Endothelial cell of umbilical vein (primary cell): ENCODE data around the gene MAGI1. TPM values are rescaled to one million over a fixed set of nuclear protein-coding genes. Genes with fewer than 3 reads are reported as not detected.

Source experiments
- BruUV-seq: library from RNA; stranded (reverse); fragments of 400-500 nt; replicated peaks from 2 replicates; lab custom pipeline; 2021; lab: Mats Ljungman, UMichigan
- CTCF ChIA-PET: fragments of 300-600, 350-600 bp; sonication (Branson Sonifier 250); formaldehyde crosslinking; loops from one replicate; lab custom pipeline; 2021; ENCODE audit warnings: antibody characterized with exemption, inconsistent platforms; lab: Charles Lee
- POLR2A ChIA-PET: fragments of 300-600, 350-600 bp; sonication (Branson Sonifier 250); formaldehyde crosslinking; loops from one replicate; lab custom pipeline; 2021; ENCODE audit warnings: antibody characterized with exemption, inconsistent platforms; lab: Charles Lee
- DNase-seq: peaks from one replicate; pipeline ENCODE4 v3.0.0-alpha.2; 2011; ENCODE audit warnings: low read depth, low spot score
- FAIRE-seq: peaks from 2 replicates; lab custom pipeline; 2011; peaks lifted over from hg19 to GRCh38; lab: Jason Lieb, UNC
- H2AFZ ChIP-seq: 2 replicates; pipeline ENCODE4 v1.6.0; 2012; ENCODE audit warnings: low read depth, low read length, control low read depth, inconsistent platforms
- H3K27ac ChIP-seq: 2 replicates; pipeline ENCODE4 v1.5.1; 2011; ENCODE audit warnings: low read depth, mild to moderate bottlenecking, control low read depth, low read length, moderate library complexity; ENCODE audit not compliant: insufficient read depth
- H3K27me3 ChIP-seq, 2 experiments: 2 replicates each; pipeline versions ENCODE4 v1.6.0 to v1.6.1; 2011; ENCODE audit warnings: low read length in 2 of 2, mixed read lengths in 1 of 2; ENCODE audit not compliant: control insufficient read depth in 2 of 2, insufficient read depth in 2 of 2
- H3K36me3 ChIP-seq, 2 experiments: 2 replicates in 1 of 2; 3 replicates in 1 of 2; pipeline ENCODE4 v1.5.1; 2011; ENCODE audit warnings: low read length in 2 of 2, mild to moderate bottlenecking in 1 of 2, moderate library complexity in 1 of 2; ENCODE audit not compliant: control insufficient read depth in 2 of 2, insufficient read depth in 2 of 2; ENCODE audit errors: extremely low read depth in 1 of 2
- H3K4me1 ChIP-seq: 3 replicates; pipeline ENCODE4 v1.5.1; 2011; ENCODE audit warnings: mild to moderate bottlenecking, low read length; ENCODE audit not compliant: control insufficient read depth, insufficient read depth; ENCODE audit errors: extremely low read depth
- H3K4me2 ChIP-seq: 2 replicates; pipeline ENCODE4 v1.6.1; 2011; ENCODE audit warnings: low read length, control low read depth, mixed read lengths; ENCODE audit not compliant: insufficient read depth
- H3K4me3 ChIP-seq, 3 experiments: fragments of 200-600 bp in 1 of 3; sonication (generic), shearing (Covaris generic) in 1 of 3; replicated peaks in 1 of 3; 2 replicates each; pipeline ENCODE4 v1.5.1; 2011 to 2016; ENCODE audit warnings: control low read depth in 3 of 3, low read length in 3 of 3, mild to moderate bottlenecking in 2 of 3, inconsistent platforms in 1 of 3, low read depth in 1 of 3, moderate library complexity in 1 of 3; ENCODE audit not compliant: insufficient read depth in 1 of 3
- H3K79me2 ChIP-seq: 2 replicates; pipeline ENCODE4 v1.6.0; 2012; ENCODE audit warnings: low read length, inconsistent platforms; ENCODE audit not compliant: control insufficient read depth, insufficient read depth
- H3K9ac ChIP-seq: replicated peaks from 2 replicates; pipeline ENCODE3; 2011; ENCODE audit warnings: low read length, control low read depth; ENCODE audit not compliant: insufficient read depth; ENCODE audit errors: extremely low read depth
- H3K9me1 ChIP-seq: replicated peaks from 3 replicates; pipeline ENCODE4 v1.6.0; 2011; ENCODE audit warnings: mild to moderate bottlenecking, low read length; ENCODE audit not compliant: control insufficient read depth, insufficient read depth; ENCODE audit errors: extremely low read depth
- H3K9me3 ChIP-seq: replicated peaks from 2 replicates; pipeline ENCODE4 v1.5.1; 2012; ENCODE audit warnings: low read length, inconsistent platforms; ENCODE audit not compliant: control insufficient read depth, insufficient read depth
- H4K20me1 ChIP-seq: replicated peaks from 2 replicates; pipeline ENCODE3; 2011; ENCODE audit warnings: mild to moderate bottlenecking, low read length; ENCODE audit not compliant: control insufficient read depth, insufficient read depth; ENCODE audit errors: extremely low read depth
- EZH2 ChIP-seq: IDR thresholded peaks from 2 replicates; pipeline ENCODE4 v1.6.1; 2012; ENCODE audit warnings: borderline replicate concordance, low read depth, mild to moderate bottlenecking, moderate library complexity, low read length, inconsistent platforms; ENCODE audit not compliant: severe bottlenecking
- FOS ChIP-seq: IDR thresholded peaks from 2 replicates; pipeline ENCODE4 v1.6.1; 2011; ENCODE audit warnings: mild to moderate bottlenecking, low read length, moderate library complexity, borderline replicate concordance; ENCODE audit not compliant: insufficient read depth
- GATA2 ChIP-seq: IDR thresholded peaks from 2 replicates; pipeline ENCODE4 v1.7.0; 2011; ENCODE audit warnings: low read depth, mild to moderate bottlenecking, moderate library complexity, mixed read lengths, low read length; ENCODE audit not compliant: insufficient read length, insufficient read depth
- JUN ChIP-seq: IDR thresholded peaks from 2 replicates; pipeline ENCODE4 v1.6.1; 2011; ENCODE audit warnings: borderline replicate concordance, low read depth; ENCODE audit not compliant: insufficient read length, insufficient read depth
- MYC ChIP-seq: IDR thresholded peaks from one replicate; pipeline ENCODE4 v1.6.1; 2011; ENCODE audit warnings: mild to moderate bottlenecking, low read depth, low read length
- POLR2A ChIP-seq: IDR thresholded peaks from 2 replicates; pipeline ENCODE4 v1.6.1; 2012; ENCODE audit warnings: low read depth, mild to moderate bottlenecking, control low read depth, low read length
- POLR2AphosphoS5 ChIP-seq: IDR thresholded peaks from 2 replicates; pipeline ENCODE4 v1.6.1; 2012; ENCODE audit warnings: low read depth, mild to moderate bottlenecking, control low read depth, low read length, moderate library complexity; ENCODE audit not compliant: insufficient read depth
- dilution Hi-C: fragments of 300-500 bp; cut with MboI; formaldehyde crosslinking; loops from one replicate; pipeline ENCODE4 v1.15.0; 2019; ENCODE audit warnings: low sequenced_read_pairs; ENCODE audit not compliant: extremely low pct_ligation_motif_present
- intact Hi-C: fragments of 100-400 bp; cut with micrococcal nuclease; formaldehyde crosslinking; loops from one replicate; pipeline ENCODE4 v1.10.0; 2022
- polyA plus RNA-seq, 4 experiments: library from polyadenylated mRNA; depleted of rRNA in 3 of 4; stranded (reverse) in 3 of 4; unstranded in 1 of 4; fragments of >200 nt; gene quantifications; 2 replicates each; pipeline versions ENCODE4 v1.2.1 to v1.2.3, GENCODE V29; 2011 to 2012; ENCODE audit warnings: missing spikeins in 1 of 4
- total RNA-seq: library from RNA; stranded (reverse); gene quantifications from 2 replicates; pipeline ENCODE4 v1.2.3, GENCODE V29; 2021
- TF ChIP-seq, protein P1 (sequence below): IDR thresholded peaks from 2 replicates; pipeline ENCODE4 v1.6.1; 2011; ENCODE audit not compliant: insufficient read depth, insufficient read length
- TF ChIP-seq, protein P2 (sequence below), 2 donors: IDR thresholded peaks; 1 replicate in 1 of 2; 2 replicates in 1 of 2; pipeline ENCODE4 v1.5.1; 2011; ENCODE audit warnings: low read length in 2 of 2, mild to moderate bottlenecking in 2 of 2, moderate library complexity in 2 of 2, control low read depth in 1 of 2, inconsistent platforms in 1 of 2, low read depth in 1 of 2; ENCODE audit not compliant: insufficient read depth in 1 of 2; ENCODE audit errors: extremely low read depth in 1 of 2

The MAGI1 gene
- total and polyA plus RNA-seq, 2 donors (not counting 3 experiments of a cell fraction or from before 2014, with no cell fraction given), result 10.1 to 47.9 TPM

DNA sequence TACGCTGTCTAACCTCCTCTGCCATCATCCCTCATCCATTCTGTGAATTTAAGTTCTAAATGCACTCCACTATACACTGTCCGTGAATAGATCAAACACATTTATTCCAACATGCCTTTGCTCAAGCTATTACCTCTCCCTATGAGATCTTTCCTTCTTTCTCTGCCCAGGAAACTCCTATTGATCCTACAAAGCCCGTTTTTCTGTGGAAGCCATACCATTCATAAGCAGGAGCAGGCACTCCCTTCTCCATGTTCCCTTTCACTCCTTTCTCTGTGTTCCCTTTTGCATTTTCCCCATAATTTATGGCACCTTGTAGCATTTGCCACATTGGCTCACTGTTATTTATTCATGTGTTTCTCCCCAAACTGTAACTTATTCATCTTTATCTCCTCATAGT, 501.6 kb downstream of the MAGI1 start:
- Histone ChIP-seq H2AFZ (no peak overlapping the region), H4K20me1 (peaks cover 16% of the 10 kb centered on the region), H3K9ac (no peak overlapping the region), H3K27ac (no peak overlapping the region), H3K9me3 (no peaks in the 10 kb centered on the region), H3K9me1 (no peaks in the 10 kb centered on the region), H3K4me2 (no peak overlapping the region), H3K4me1 (no peaks in the 10 kb centered on the region), H3K4me3 (no peak overlapping the region), H3K36me3 (no peaks in the 10 kb centered on the region), H3K79me2 (no peaks in the 10 kb centered on the region), H3K27me3 (peaks cover 0 to 5% of the 10 kb centered on the region in 2 experiments)
- no TSS peak for BruUV-seq
- FAIRE-seq (no peak), DNase-seq (no peak)
- dilution Hi-C loops (no loop called here), intact Hi-C loops (no loop called here)
- ChIA-PET CTCF (no interaction called here), POLR2A (no interaction called here)
- no peak for TF ChIP-seq POLR2AphosphoS5

DNA sequence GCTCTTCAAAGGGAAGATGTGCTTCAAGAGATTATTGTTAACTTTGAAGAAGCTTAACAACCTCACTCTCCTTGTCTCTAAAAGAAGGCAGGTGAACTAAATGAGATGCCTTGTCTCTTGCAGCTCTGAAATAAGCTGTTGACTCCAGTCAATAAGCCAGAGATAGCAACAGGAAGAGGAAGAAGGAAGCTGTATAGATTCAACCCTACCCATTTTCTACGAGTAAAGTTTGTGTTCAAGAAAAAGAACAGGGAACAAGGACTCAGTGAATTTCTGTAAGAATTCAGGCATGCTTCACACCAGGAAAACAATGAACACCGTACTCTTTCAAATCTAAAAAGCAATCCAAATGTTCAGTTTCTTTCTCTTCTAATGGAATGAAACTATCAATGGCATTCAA, 503.5 kb downstream of the MAGI1 start:
- Histone ChIP-seq H3K9ac (no peak overlapping the region), H3K36me3 (no peaks in the 10 kb centered on the region), H4K20me1 (peaks cover 16% of the 10 kb centered on the region), H3K9me3 (no peaks in the 10 kb centered on the region), H2AFZ (no peak overlapping the region), H3K4me1 (no peaks in the 10 kb centered on the region), H3K4me2 (no peak overlapping the region), H3K79me2 (no peaks in the 10 kb centered on the region), H3K27me3 (peaks cover 0 to 5% of the 10 kb centered on the region in 2 experiments), H3K9me1 (no peaks in the 10 kb centered on the region), H3K27ac (no peak overlapping the region), H3K4me3 (no peak overlapping the region)
- DNase-seq (no peak), FAIRE-seq (peak; percentile 21)
- intact Hi-C loops, result no loop called here
- dilution Hi-C loops, result no loop called here
- POLR2A ChIA-PET, result no interaction called here
- BruUV-seq, result no TSS peak
- TF ChIP-seq, protein P1, sequence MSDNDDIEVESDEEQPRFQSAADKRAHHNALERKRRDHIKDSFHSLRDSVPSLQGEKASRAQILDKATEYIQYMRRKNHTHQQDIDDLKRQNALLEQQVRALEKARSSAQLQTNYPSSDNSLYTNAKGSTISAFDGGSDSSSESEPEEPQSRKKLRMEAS, result no peak
- TF ChIP-seq POLR2AphosphoS5 (no peak), GATA2 (no peak), JUN (no peak), FOS (no peak), POLR2A (no peak), MYC (no peak), EZH2 (no peak)
- TF ChIP-seq, protein P2, sequence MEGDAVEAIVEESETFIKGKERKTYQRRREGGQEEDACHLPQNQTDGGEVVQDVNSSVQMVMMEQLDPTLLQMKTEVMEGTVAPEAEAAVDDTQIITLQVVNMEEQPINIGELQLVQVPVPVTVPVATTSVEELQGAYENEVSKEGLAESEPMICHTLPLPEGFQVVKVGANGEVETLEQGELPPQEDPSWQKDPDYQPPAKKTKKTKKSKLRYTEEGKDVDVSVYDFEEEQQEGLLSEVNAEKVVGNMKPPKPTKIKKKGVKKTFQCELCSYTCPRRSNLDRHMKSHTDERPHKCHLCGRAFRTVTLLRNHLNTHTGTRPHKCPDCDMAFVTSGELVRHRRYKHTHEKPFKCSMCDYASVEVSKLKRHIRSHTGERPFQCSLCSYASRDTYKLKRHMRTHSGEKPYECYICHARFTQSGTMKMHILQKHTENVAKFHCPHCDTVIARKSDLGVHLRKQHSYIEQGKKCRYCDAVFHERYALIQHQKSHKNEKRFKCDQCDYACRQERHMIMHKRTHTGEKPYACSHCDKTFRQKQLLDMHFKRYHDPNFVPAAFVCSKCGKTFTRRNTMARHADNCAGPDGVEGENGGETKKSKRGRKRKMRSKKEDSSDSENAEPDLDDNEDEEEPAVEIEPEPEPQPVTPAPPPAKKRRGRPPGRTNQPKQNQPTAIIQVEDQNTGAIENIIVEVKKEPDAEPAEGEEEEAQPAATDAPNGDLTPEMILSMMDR (IDR thresholded peaks at IDR 0.05; ENCODE audit: extremely low read depth in 1 of 2, insufficient read depth in 1 of 2, low read depth in 1 of 2, low read length in 2 of 2), result no peak
- CTCF ChIA-PET, result interaction anchor here (0.7 to 1.6 kb wide), 4 partner anchors 13 to 138 kb away, joined by 3 to 4 read pairs (median 4); no protein-coding TSS in a partner anchor
